Activated T-cell treated with anti-CD3 and anti-CD28 coated beads for 48 hours (primary cell): ENCODE results near the gene BAD.
A peak's percentile ranks its signal among the peaks of the same experiment; 100 is the strongest.
"Not testable (repeated sequence)": the region's sequence is repeated elsewhere in the genome, so short reads cannot be mapped to it uniquely, and the experiment has no call there.

Experiments
- DNase-seq: peaks from one replicate; pipeline ENCODE4 v3.0.0-alpha.2; 2020; ENCODE audit warnings: low read depth

BAD gene

GRCh38 chr11:64314805-64315561, 30.5 kb upstream of the BAD start:
- no peak for DNase-seq

GRCh38 chr11:64314146-64314804, 29.8 kb upstream of the BAD start:
- no peak for DNase-seq

DNA sequence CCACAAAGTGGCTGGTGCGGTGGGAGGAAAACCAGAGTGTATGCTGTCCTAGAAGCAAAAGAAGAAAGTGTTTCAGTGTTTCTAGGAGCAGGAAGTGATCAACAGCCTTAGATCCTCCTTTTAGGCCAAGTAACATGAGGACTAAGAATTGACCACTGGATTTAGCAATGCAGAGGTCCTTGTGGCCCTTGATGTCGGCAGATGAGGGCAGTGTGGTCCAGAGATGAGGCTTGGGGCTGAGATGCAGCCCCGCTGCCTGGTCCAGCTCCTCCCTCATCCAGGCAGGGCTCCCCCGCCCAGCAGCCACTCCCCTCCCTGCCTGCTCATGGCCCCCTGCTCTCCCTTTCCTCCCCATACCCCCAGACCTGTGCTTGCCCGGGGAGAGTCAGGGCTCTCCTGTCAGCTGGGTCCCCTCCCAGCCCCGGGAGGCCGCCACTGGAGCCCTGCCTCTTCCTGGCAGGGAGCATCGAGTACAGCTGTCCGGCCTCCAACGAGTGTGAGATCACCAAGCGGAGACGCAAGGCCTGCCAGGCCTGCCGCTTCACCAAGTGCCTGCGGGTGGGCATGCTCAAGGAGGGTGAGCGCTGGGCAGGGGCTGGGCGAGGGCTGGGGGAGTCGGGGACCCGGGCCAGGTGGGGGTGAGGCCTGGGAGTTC, 29.2 kb upstream of the BAD start:
- DNase-seq: no peak

GRCh38 chr11:64312947-64313346, 28.5 kb upstream of the BAD start:
- DNase-seq: no peak

GRCh38 chr11:64307795-64308194, 23.3 kb upstream of the BAD start:
- DNase-seq: not testable (repeated sequence)

DNA sequence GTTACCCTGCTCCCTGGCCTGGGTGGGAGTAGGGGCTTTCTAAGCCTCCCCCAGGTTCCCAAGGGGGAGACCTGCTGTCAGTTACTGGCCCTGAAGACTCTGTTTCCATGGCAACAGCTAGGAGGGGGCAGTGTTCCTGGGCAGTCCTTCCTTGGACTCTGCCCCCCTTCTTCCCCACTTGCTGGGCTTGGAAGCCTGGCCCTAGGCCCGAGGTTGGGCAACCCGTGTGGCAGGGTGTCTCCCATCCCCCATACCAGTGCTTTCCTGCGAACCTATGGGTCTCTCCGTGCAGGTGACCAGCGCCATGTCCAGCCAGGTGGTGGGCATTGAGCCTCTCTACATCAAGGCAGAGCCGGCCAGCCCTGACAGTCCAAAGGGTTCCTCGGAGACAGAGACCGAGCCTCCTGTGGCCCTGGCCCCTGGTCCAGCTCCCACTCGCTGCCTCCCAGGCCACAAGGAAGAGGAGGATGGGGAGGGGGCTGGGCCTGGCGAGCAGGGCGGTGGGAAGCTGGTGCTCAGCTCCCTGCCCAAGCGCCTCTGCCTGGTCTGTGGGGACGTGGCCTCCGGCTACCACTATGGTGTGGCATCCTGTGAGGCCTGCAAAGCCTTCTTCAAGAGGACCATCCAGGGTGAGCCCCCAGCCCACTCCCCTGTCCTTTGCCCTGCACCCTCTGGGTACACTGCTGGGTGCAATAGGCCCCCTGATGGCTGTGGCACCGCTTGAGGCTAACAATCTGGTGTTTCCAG, 22.6 kb upstream of the BAD start:
- DNase-seq: no peak

- DNase-seq: no peak
Observed at GRCh38 chr11:64306563-64306875, 22.1 kb upstream of the BAD start.

- DNase-seq: peak; percentile 70
Observed at GRCh38 chr11:64305691-64306562, 21.5 kb upstream of the BAD start.

DNA sequence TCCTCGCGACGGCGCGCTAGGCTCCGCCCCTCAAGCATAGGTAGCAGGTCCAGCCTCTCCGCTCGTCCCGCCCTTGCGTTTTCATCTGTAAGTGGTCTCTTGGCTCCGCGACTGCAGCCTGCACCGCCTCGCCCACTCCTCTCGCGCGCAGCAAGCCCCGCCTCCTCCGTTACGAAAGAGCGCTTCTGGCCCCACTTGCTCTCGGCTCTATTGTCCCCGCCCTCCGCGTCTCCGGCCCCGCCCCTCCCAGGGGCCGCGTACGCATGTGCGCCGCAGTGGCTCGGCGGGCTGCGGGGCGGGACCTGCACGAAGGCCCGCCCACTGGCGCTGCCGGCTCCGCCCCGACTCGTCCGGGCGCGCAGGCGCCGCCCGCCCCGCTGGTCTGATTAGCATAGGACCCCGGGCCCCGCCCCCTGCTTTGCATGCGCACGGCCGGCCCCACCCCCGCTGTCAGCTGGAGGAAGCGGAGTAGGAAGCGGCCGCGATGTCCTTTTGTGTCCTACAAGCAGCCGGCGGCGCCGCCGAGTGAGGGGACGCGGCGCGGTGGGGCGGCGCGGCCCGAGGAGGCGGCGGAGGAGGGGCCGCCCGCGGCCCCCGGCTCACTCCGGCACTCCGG, 20.7 kb upstream of the BAD start, which contains the start of gene ESRRA:
TSS of gene ESRRA (plus strand) at position 450 of the 616 bp plus-strand sequence. CDS start 1,656 bp downstream, outside the sequence.
- peak; percentile 100 for DNase-seq

GRCh38 chr11:64304316-64305072, 20.0 kb upstream of the BAD start:
- DNase-seq: peak; percentile 92

- no peak for DNase-seq
Observed at GRCh38 chr11:64304032-64304315, 19.5 kb upstream of the BAD start.

GRCh38 chr11:64303109-64304031, 18.9 kb upstream of the BAD start:
- no peak for DNase-seq

DNA sequence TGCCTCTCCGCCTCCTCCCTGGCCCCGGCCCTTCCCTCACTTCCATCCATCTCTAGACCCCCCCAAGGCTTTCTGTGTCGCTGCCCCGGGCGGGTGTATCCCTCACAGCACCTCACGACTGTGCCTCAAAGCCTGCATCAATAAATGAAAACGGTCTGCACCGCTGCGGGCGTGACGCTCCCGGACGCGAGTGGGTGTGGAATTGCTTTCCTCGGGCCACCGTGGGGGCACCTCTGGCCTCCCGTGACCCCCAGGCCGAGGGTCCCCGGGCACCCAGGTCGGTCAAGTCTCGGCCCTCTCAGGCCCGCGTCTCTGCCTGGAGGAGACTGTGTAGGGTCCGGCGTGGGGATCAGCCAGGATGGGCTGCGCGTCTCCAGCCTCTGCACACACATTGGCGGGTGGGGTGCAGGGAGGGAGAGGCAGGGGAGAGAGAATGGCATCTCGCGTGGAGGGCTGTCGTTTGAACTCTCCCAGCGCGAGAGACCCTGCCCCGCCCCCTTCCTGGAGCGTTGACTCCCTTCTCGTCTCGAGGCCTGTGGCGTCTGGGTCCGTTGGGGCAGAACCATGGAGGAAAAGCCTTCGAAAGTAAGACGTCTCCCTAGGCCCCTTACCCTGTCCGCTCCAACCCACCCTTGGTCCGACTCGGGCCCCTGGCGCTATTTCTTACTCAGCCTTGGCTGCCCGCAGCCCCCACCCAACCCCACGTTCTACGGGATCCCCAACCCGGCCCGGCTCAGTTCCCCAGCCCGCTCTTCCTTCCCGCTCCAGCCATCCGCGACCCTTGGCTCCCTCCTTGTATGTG, 15.6 kb upstream of the BAD start, which contains the start of gene CATSPERZ:
TSS of gene CATSPERZ (plus strand) at position 512 of the 802 bp plus-strand sequence. CDS start at position 565, 53 bp downstream.
- DNase-seq: no peak

- no peak for DNase-seq
Observed at GRCh38 chr11:64298966-64299846, 14.7 kb upstream of the BAD start.

DNA sequence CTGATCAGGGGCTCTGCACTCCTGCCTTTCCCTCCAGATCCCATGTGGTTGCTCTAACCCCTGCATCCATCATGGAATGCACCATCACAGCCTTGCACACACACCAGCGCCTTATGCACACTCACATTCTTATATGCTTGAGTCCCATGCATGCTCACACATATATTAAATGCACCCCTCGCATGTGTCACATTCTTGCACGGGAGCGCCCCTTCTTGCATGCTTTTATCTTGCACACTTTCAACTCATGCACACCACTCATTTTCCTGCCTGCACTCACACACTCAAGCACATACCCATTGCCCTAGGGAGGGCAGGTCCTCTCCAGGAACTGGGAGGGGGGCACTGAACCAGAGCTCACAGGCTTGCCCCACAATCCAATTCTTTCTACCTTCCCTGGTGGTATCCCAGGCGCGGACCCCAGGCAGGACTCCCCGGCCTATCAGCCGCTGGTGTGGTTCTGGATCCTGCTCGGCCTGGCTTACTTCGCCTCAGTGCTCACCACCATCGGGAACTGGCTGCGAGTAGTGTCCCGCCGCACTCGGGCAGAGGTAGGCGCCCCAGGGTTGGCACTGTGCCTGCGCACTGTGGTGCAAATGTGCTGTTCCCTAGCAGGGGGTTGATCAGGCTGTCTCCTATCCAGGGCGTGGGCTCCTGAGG, 13.4 kb upstream of the BAD start:
- DNase-seq: no peak

- no peak for DNase-seq
Observed at GRCh38 chr11:64296830-64297698, 12.6 kb upstream of the BAD start.
